Ishikawa (cell line): ENCODE data around the gene STAT6.

Source experiments
- CEBPB ChIP-seq: IDR thresholded peaks from 2 replicates; pipeline ENCODE4 v1.6.1; 2012
- CREB1 ChIP-seq: IDR thresholded peaks from 2 replicates; pipeline ENCODE4 v1.6.1; 2012; ENCODE audit warnings: low read depth
- EGR1 ChIP-seq: IDR thresholded peaks from 2 replicates; pipeline ENCODE4 v1.6.1; 2012
- EP300 ChIP-seq: IDR thresholded peaks from 2 replicates; pipeline ENCODE4 v1.6.1; 2012; ENCODE audit warnings: borderline replicate concordance
- FOXM1 ChIP-seq: IDR thresholded peaks from 2 replicates; pipeline ENCODE4 v1.6.1; 2012; ENCODE audit warnings: low read depth, borderline replicate concordance
- NFIC ChIP-seq: IDR thresholded peaks from 2 replicates; pipeline ENCODE4 v1.6.1; 2012
- RAD21 ChIP-seq: IDR thresholded peaks from 2 replicates; pipeline ENCODE4 v1.6.1; 2012; ENCODE audit warnings: low read depth
- TAF1 ChIP-seq: IDR thresholded peaks from 2 replicates; pipeline ENCODE4 v1.6.1; 2012; ENCODE audit warnings: low read depth, mild to moderate bottlenecking
- TCF12 ChIP-seq: IDR thresholded peaks from 2 replicates; pipeline ENCODE4 v1.6.1; 2012; ENCODE audit warnings: low read depth
- TEAD4 ChIP-seq: IDR thresholded peaks from 2 replicates; pipeline ENCODE4 v1.6.1; 2012
- YY1 ChIP-seq: IDR thresholded peaks from 2 replicates; pipeline ENCODE4 v1.6.1; 2012; ENCODE audit warnings: low read depth
- ZBTB7A ChIP-seq: IDR thresholded peaks from 2 replicates; pipeline ENCODE4 v1.6.1; 2012; ENCODE audit warnings: low read depth
- TF ChIP-seq, protein P1 (sequence below): IDR thresholded peaks from 2 replicates; pipeline ENCODE4 v1.6.1; 2012
- TF ChIP-seq, protein P2 (sequence below): IDR thresholded peaks from 2 replicates; pipeline ENCODE4 v1.6.1; 2012; ENCODE audit warnings: low read depth, mild to moderate bottlenecking
- TF ChIP-seq, protein P3 (sequence below): IDR thresholded peaks from 2 replicates; pipeline ENCODE4 v1.6.1; 2012

Gene STAT6

DNA sequence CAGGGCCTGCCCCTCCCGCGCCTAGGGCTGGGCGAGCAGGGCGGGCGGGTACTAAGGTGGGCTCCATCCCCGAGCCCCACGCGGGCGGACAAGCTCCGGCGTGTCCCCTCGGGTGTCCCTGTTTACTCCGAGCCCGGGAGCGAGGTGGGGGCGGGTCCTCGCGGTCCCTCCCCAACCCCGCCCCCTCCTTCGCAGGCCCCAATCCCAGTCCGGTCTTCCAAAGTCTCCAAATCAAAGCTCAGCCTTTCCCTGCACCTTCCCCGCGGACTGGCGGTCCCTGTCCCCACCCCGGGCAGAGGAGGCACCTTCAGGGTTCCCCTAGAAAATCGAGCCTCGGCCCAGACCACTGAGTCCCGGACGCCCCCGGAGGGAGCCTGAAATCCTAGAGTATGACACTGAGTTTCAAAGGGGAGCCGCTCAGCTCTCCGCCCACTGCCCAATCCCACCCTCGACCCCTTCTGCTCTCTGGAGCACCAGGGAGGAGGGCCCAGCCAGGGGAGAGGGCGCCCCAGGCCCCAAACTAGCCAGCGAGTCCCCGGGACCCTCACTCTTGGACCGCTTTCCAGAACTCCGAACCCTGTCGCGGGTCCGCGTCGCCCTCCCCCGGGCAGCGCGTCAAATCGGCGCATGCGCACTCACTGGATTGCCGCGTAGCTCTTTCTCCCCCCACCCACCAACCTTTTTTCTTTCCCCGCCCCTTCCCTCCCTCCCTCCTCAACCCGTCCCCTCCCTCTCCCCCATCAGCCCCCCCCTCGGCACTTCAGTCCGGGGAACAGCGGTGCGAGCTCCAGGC is 16.8 kb upstream of the STAT6 start, which contains the start of gene LRP1:
LRP1 (plus strand) TSS at position 758 of the 793 bp plus-strand sequence. CDS start 482 bp downstream, outside the sequence.
- TF ChIP-seq, protein P1, sequence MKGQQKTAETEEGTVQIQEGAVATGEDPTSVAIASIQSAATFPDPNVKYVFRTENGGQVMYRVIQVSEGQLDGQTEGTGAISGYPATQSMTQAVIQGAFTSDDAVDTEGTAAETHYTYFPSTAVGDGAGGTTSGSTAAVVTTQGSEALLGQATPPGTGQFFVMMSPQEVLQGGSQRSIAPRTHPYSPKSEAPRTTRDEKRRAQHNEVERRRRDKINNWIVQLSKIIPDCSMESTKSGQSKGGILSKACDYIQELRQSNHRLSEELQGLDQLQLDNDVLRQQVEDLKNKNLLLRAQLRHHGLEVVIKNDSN, result no peak
- TF ChIP-seq ZBTB7A, result peak; percentile 94; the same call in 1 of the 2 replicates
- TF ChIP-seq, protein P2, sequence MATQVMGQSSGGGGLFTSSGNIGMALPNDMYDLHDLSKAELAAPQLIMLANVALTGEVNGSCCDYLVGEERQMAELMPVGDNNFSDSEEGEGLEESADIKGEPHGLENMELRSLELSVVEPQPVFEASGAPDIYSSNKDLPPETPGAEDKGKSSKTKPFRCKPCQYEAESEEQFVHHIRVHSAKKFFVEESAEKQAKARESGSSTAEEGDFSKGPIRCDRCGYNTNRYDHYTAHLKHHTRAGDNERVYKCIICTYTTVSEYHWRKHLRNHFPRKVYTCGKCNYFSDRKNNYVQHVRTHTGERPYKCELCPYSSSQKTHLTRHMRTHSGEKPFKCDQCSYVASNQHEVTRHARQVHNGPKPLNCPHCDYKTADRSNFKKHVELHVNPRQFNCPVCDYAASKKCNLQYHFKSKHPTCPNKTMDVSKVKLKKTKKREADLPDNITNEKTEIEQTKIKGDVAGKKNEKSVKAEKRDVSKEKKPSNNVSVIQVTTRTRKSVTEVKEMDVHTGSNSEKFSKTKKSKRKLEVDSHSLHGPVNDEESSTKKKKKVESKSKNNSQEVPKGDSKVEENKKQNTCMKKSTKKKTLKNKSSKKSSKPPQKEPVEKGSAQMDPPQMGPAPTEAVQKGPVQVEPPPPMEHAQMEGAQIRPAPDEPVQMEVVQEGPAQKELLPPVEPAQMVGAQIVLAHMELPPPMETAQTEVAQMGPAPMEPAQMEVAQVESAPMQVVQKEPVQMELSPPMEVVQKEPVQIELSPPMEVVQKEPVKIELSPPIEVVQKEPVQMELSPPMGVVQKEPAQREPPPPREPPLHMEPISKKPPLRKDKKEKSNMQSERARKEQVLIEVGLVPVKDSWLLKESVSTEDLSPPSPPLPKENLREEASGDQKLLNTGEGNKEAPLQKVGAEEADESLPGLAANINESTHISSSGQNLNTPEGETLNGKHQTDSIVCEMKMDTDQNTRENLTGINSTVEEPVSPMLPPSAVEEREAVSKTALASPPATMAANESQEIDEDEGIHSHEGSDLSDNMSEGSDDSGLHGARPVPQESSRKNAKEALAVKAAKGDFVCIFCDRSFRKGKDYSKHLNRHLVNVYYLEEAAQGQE, result no peak
- no peak for TF ChIP-seq FOXM1
- TF ChIP-seq TEAD4, result peak; percentile 33; the same call in 1 of the 2 replicates
- TF ChIP-seq YY1, result no peak
- no peak for TF ChIP-seq TCF12
- TF ChIP-seq EGR1, result peak; percentile 32; the same call in 1 of the 2 replicates
- no peak; the same call in 1 of the 2 replicates for TF ChIP-seq CREB1
- TF ChIP-seq, protein P3, sequence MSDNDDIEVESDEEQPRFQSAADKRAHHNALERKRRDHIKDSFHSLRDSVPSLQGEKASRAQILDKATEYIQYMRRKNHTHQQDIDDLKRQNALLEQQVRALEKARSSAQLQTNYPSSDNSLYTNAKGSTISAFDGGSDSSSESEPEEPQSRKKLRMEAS, result peak; percentile 37; the same call in 1 of the 2 replicates
- TF ChIP-seq RAD21, result no peak
- TF ChIP-seq CEBPB, result no peak
- TF ChIP-seq EP300, result no peak
- no peak for TF ChIP-seq NFIC
- TF ChIP-seq TAF1, result peak; percentile 34; the same call in 1 of the 2 replicates

DNA sequence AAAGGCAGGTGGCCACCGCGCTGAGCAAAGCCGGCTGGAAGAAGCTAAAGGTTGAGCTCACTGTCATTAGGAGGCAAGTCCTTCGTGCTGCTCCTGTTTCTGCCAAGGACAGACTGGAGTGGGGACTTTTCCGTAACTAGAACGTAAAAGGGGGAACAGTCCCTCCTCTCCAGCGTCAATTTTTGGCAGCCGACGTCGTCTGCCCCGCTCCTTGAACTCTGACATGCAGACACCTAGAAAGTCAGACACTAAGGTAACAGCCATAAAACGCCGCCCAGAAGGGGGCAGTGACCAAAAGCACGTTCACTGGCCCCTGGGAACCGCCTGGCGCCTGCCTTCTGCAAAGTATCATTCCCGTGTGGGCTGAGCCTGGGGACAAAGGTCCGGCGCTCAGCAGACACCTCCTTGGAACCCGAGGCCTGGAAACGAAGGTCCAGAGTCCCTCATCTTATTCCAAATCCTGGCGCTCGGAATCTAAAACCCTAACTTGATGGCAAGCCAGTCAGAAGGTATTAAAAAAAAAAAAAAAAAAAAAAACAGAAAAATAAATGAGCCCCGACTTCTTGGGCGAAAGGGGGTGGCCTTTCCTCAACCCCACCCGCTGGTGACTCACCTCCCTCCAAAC is 16.1 kb upstream of the STAT6 start:
- TF ChIP-seq, protein P3, result peak; percentile 74; the same call in 1 of the 2 replicates
- peak; percentile 27; the same call in 1 of the 2 replicates for TF ChIP-seq RAD21
- no peak; the same call in 1 of the 2 replicates for TF ChIP-seq TAF1

DNA sequence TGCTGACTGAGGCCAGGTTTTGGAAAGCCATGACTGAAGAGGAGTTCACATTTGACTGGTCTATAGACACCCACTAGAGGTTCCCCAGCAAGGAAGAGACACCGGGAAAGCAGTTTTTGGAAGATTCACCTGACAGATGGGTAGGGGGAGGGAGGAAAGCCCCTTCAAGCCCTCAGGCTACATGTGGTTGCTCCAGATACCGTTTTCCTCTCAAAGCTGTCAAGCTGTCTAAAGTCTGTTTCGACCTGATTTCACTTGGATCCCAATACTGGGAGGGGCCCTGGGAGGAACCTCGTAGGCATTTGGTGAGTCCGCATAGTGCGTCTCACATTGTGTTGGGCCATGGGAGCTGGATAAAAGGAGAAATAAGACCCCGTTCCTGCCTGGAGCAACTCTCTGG is 15.4 kb upstream of the STAT6 start:
- TF ChIP-seq EGR1 (no peak), CEBPB (no peak), FOXM1 (no peak), TAF1 (no peak)
- TF ChIP-seq, protein P3, result no peak

DNA sequence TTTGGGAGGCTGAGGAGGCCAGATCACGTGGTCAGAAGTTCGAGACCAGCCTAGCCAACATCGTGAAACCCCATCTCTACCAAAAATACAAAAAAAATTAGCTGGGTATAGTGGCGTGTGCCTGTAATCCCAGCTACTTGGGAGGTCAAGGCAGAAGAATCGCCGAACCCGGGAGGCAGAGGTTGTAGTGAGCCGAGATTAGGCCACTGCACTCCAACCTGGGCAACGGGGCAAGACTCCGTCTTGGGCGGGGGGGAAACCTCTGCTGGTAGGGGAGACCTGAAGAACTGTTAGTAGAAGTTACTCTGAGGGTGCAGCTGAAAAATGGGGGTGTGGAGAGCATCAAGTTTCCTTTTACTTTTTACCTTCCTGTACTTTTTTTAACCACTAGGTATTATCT is 14.9 kb upstream of the STAT6 start:
- TF ChIP-seq CREB1 (no peak), EP300 (no peak), NFIC (no peak)
- TF ChIP-seq, protein P2, result no peak

DNA sequence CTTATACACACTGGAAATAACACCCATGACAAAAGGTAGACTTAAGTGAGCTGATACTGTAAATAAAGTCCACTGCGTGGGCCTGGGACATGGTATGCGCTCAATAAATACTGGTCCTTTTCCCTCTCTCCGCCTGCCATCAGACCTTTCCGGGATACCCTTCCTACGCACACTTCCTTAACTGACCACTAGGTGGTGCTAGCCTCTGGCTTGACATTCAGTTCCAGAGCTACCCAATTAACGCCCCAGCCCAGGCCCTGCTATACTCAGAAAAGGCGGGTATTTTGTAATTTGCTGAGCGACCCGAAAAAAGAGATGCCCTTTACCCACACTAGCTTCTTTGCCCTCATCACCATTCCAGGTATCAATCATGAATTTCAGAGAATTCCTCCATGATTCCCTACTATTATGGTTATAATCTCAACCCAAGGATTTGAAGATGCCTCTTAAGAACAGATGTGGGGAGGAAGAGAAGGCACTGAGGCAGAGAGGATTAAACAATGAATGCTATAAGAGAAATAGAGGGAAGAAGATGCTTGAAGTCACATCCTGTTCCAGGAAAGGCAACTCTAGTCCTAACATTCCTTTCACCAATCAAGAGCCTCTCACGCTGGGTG is 13.2 kb upstream of the STAT6 start:
- TF ChIP-seq RAD21 (peak; percentile 91), CEBPB (no peak)

DNA sequence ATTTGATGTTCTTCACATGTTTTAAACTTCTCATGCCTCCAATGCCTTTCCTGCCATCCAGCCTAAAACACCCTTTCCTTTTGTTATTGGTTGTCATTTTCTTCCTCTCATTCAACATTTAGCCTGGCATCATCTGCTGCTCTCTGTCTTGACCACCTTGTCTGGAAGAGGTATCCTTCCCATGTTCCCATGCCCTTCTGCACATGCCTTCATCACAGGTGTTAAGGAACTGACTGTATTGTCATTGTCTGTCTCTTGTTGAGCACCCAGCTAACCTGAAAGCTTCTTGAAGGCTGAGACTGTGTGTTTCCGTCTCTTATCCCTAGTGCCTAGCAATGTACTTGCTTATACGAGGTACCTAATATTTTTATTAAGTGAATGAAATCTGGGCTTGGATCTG is 12.7 kb upstream of the STAT6 start:
- TF ChIP-seq EP300 (no peak), ZBTB7A (no peak), NFIC (no peak), TAF1 (no peak), CREB1 (no peak), TEAD4 (no peak), RAD21 (no peak), CEBPB (no peak), TCF12 (no peak)
- TF ChIP-seq, protein P1, result no peak
- TF ChIP-seq, protein P3, result no peak
